Ammon's horn (tissue), 1 donor: ENCODE results near the gene TATDN2.

Experiments
- DNase-seq: peaks from one replicate; pipeline ENCODE4 v3.0.0-alpha.2; 2016; ENCODE audit warnings: low spot score

Gene TATDN2, protein sequence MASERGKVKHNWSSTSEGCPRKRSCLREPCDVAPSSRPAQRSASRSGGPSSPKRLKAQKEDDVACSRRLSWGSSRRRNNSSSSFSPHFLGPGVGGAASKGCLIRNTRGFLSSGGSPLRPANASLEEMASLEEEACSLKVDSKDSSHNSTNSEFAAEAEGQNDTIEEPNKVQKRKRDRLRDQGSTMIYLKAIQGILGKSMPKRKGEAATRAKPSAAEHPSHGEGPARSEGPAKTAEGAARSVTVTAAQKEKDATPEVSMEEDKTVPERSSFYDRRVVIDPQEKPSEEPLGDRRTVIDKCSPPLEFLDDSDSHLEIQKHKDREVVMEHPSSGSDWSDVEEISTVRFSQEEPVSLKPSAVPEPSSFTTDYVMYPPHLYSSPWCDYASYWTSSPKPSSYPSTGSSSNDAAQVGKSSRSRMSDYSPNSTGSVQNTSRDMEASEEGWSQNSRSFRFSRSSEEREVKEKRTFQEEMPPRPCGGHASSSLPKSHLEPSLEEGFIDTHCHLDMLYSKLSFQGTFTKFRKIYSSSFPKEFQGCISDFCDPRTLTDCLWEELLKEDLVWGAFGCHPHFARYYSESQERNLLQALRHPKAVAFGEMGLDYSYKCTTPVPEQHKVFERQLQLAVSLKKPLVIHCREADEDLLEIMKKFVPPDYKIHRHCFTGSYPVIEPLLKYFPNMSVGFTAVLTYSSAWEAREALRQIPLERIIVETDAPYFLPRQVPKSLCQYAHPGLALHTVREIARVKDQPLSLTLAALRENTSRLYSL

DNA sequence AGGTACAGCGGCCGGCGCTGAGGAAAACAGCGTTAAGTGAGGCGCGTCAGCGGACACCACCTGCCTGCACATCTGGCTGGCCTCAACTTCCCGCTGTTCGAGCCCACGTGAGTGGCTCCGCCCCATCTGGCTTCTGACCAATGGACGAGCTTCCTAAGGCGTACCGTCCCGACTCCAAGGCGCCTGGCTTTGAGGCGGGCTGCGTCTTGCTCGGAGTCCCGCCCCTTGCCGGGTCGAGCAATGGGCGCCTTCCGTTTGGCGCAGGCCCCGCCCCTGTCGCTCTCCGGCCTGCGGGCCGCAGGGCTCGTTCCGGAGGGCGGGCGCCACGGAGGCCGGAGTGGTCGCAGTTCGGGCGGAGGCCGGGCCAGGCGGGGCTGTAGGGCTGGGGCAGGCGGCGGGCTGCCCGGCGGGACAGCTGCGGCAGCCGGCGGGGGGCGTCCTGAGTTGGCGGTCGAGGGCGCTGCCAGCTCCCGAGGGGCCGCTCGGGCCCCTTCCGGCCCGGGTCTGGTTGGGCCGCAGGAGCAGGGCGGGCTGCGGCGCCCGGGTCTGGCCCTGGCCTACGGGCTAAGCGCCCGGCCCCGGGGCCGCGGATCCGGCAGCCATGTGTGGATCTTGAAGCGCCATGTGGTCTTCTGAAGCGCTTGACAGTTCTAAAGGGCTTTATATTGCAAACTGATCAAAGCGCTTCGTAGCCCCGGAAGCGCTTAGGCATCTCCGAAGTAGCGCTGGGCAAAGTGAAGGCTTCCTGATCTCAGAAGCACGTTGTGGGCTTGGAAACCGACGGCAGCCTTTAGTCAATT lies at the start of gene TATDN2:
Gene TATDN2 (plus strand): TSS at position 276 of the 800 bp plus-strand sequence. CDS start 742 bp downstream, outside the sequence.
- DNase-seq = peak; percentile 96

DNA sequence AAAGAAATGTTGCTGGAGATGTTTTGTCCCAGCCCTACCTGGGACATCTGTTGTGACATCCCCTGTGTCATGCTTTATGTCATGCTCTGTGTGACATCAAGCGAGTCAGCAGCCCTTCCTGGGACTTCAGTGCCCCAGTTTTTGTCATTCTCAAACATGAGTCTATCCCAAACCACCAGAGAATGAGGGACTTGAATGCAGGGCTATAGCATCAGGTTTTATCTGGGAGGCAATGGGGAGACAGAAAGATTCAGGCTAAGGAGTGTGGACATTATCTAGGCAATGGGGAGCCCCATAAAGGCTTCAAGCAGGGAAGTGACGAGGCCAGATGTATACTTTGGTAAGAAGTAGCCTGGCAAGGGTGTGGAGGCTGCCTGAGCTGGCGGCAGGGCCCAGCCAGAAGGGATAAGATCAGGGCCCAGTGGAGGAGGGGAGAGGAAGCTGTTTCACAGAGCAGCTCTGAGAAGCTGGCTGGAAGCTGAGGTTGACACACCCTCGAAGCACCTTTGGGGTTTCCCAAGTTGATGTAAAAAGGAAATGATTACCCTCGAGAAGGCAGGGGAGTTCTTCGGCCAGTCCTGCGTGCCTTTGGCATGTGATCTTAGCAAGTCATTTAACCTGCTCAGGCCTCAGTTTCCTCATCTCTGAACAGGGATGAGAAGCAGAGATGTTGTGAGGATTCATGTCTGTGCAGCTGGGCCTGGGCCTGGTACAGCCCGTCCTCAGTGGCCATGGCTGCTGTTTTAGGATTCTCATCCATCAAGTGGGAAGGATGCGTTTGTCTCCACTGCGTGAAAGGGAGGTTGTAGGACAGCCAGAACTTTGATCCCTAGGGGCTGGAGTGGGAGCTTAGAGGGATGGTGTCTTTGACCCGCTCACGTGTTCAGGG lies 49.3 kb upstream of the TATDN2 start:
- DNase-seq = no peak

DNA sequence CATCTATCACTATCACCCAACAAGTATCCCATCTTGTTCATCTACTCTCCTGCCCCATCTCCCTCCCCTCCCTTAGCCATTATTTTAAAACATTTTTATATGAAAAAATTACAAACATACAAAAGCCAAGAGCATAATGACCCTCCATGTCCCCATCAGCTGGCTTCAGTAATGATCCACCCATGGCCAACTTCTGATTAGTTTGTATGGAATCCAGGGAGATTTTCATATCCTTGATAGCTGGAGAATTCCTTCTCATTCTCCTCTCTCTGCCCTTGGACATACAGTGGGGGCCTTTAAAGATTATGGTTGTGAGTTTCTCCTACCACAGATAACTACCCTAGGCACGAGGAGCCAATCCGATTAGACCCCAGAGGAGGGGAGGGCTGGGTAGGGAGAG lies 43.3 kb upstream of the TATDN2 start:
- no peak for DNase-seq

DNA sequence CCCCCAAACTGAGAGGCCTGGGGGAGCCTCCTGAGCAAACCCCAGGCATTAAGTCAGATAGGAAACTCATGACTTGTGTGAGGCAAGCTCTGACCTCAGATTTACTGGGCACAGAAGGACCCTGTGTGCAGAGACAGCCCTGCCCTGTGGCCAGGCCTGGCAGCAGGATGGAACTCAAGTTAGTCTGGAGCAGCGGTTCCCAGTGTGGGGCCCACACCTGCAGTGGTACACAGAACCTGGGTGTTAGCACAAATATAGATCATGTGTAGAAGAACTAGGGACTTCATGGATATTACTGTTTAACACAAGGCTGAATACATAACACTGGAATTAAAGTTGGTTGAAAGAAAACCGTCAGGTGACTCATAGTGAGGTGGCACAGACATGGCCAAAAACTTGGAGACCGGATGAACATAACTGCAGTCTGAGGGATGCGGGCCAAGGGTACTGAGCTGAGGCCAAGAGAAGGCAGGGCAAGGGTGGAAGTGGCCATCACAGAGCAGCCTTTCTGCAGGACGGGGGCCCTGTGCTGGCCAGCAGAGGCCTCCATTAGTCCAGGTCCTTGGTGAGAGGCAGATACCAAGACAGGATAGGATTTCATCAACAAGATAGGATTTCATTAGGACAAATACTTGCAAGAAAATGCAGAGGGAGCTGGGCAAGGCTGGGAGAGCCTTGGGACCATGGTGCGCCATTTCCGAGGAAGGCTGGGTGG lies 42.7 kb upstream of the TATDN2 start:
- no peak for DNase-seq

DNA sequence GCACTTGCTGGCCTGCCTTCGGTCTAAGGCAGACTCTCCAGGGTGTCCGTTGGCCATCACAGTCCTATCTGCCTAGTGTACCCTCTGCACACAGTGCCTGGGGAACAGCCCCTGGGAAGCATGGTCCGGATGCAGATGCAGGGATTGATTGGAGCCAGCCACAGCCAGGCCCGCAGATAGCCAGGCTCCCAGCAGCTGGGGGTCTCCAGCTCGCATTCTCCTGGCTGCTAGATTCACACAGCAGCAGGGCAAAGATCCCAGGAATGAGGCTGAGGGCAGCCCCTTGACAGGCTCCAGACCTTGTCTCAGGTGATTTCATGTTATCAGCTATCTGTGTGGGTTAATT lies 42.1 kb upstream of the TATDN2 start:
- DNase-seq = no peak

DNA sequence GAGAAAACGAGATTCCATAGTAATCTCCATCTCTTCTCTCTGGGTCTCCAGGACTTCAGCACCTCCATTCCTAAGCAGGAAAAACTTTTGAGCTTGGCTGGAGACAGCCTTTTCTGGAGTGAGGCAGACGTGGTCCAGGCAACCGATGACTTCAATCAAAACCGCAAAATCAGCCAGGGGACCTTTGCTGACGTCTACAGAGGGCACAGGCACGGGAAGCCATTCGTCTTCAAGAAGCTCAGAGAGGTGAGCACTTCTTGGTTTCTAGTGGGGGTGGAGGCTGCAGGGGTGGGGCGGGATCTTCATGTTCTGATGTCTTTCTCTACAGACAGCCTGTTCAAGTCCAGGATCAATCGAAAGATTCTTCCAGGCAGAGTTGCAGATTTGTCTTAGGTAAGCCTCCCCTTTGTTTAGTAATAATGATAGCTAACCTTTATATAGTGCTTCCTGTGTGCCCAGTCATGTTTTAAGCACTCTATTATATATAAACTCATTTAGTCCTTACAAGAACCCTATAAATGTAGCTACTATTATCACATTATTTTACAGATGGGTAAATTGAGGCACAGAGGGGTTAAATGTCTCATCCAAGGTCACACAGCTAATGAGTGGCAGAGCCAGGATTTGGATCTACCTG lies 35.0 kb upstream of the TATDN2 start:
- DNase-seq = no peak

DNA sequence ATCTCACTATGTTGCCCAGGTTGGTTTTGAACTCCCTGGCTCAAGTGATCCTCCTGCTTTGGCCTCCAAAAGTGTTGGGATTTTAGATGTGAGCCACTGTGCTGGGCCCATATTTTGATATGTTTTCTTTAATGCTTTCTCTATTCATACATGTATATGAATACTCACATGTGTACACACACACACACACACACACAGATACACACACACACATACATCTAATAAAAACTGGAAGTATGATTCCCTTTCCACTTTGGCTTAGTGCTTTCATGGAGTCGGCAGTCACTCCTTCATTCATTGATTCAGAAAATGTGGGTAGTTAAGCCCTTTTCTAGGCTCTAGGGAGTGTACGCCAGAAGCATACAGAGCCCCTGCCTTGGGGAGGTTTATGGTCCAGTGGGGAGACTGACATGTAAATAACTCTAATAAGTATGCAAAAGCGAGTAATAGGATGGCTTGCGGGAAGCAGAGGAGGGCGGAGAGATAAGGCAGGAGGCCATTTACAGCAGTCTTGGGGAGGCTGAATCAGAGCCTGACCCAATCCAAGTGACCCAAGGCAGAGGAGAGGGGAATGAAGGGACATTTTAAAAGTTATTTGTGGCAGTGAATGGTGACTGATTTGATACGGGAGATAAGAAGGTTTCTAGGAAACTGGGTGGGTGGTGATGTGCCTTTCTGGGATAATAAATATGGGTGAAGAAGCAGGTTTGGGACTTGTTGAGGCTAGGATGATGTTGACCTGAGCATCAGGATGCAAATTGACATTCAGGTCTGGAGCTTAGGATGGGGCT lies 32.5 kb upstream of the TATDN2 start:
- DNase-seq = no peak

DNA sequence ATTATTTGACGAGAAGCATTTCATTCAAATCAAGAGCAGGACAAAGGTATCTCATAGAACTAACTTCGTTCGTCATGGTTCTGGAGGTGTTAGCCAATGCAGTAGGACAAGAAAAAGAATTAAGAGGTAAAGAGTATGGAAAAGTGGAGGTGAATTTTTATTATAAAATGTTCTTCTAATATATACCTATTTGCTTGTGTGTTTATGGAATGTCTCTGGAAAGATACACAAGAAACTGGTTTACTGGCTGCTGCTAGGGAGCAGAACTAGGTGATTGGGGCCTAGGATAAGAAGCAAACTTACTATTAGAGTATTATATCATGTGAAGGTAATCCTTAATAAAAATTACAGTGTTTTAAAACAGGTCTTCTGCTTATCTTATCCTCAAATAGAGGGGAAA lies 30.9 kb upstream of the TATDN2 start:
- DNase-seq = no peak

DNA sequence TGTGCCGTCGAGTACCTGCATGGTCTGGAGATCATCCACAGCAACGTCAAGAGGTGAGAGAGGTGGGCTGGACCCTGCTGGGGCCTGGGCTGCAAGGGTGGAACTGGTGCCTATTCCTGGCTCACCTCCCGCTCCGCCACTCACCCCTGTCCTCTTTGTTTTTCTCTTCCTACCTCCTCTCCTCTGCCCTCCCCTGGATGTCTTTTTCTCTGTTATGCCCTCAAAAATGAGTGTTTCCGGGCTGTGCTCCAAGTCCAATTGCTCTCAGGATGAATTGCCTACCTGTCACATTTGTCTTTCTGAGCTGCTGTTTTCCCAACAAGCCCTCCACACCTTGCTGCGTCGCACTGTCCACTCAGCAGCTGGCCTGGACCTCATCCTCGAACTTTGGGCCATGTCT lies 28.5 kb upstream of the TATDN2 start:
- no peak for DNase-seq

DNA sequence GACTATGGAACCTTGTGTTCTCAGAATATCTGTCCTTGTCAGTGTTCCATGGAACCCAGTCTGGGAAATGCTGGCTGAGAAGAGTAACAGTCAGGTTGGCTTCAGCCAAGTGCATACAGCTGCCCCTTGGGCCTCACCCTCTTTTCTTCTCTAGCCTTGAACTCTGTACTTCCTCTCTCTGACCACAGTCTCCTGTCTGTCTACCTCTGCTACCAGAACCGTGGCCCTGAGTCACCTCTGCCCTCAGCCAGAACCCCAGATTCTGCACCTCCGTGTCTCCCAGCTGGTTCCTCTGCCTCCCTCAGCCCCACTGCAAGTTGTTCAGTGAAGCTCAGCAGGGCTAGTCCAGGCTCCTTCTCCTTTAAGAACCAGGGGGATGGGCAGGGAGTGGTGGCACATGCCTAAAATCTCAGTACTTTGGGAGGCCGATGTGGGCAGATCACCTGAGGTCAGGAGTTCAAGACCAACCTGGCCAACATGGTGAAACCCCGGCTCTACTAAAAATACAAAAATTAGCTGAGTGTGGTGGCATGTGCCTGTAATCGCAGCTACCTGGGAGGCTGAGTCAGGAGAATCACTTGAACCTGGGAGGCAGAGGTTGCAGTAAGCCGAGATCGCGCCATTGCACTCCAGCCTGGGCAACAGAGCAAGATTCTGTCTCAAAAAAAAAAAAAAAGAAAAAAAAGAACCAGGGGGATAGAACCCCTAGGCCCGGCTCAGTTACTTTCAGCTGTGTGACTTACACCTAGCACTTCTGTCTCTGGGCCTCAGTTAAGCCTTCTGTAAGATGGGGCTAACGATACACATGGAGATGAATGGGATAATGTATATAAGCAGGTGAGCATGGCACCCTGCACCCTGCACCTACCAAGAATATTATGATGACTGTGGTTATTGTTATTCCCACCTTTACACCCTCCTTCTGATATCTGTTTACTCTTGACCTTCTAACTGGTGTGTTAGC lies 24.3 kb upstream of the TATDN2 start:
- no peak for DNase-seq

DNA sequence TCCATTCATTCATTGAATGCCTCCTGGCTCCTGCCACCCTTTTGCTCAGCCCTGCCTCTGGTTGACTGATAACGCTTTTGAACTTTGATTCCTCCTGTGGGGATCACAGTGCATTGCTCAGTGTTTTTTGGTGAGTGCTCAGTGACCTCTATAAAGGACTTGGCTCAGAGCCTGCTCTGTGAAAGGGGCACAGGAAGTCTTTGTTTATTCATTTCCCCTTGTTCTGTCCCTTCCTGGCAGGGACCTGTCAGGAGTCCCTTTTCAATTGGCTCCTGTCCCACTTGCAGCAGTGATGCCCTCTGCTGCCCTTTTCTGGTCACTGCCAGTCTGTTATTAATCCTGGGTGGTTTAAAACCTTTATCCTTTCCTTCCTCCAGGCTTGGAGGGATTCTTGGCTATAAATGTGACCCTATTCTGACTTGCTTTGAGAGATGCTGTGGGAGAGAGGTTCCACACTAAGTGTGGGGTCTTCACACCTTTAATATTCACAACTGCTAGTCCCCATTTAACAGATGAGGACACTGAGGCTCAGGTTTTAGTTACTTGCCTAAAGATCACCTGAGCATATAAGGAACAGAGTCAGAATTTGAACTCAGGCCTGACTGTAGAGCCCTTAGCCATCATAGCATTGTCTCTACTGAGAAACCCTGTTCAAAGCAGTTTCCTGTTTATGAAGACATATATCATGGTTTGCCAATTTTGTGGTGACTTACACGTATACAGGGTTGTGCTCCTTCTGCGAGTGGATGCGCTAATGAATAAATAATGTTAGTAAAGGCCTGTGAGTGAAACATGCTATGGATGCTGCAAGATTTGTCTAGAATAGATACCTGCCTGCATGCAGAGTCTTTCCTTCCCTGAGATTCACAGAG lies 23.2 kb upstream of the TATDN2 start:
- peak; percentile 90 for DNase-seq

DNA sequence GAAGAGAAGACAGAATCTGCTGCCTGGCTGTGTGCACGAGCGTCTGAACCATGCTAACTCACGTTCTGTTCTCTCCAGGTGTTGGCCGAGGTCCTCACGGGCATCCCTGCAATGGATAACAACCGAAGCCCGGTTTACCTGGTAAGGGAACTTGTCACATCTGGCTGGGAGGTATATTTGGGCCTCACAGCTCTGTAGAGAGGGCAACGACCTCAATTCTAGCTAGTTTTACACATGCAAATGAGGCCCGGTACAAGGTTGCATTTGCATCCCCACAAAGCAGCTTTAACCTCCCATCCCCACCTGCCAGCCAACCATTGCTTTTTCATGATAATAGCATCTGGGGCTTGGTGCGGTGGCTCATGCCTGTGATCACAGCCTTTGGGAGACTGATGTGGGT lies 22.0 kb upstream of the TATDN2 start:
- no peak for DNase-seq

DNA sequence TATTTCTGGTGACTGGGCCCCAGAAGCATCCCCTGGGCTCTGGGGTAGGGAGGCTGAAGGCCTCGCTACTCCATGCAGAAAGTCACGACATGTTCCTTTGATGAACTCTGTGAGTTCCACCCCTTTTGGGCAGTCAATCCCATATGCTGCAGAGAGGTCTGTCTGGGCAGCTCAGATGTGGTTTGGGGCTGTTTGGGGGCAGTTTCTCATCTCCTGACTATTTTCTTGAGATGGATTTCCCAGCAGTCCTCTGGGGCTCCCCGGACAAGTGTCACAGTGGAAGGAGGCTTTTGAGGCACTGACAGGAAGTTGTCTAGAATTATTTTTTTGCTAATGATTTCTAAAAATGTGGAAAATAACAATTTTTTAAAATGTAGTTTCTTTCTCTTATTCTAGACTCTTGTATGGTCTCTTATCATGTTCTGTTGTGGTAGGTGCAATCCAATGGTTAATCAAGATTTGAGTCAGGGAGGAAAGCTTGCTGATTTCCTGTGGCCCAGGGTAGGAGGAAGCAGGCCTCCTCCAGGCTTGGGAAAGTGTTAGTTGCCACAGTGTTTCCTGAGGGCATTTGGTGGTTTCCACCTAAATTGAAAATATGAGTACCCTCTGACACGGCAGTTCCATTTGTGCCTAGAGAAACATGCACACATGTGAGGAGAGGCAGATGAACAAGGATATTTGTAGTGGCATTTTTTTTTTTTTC lies 19.9 kb upstream of the TATDN2 start:
- DNase-seq = no peak

DNA sequence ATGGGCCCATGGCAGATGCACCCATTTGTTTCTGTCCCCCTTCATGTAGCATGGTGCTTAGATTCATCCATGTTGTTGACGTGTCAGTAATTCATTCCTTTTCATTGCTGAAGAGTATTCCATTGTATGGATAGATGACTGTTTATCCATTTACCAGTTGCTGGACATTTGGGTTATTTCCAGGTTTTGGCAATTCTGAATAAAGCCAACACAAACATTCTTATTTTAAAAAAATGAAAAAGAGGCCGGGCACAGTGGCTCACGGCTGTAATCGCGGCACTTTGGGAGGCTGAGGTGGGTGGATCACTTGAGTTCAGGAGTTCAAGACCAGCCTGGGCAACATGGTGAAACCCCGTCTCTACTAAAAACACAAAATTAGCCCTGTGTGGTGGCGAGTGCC lies 18.7 kb upstream of the TATDN2 start:
- no peak for DNase-seq

DNA sequence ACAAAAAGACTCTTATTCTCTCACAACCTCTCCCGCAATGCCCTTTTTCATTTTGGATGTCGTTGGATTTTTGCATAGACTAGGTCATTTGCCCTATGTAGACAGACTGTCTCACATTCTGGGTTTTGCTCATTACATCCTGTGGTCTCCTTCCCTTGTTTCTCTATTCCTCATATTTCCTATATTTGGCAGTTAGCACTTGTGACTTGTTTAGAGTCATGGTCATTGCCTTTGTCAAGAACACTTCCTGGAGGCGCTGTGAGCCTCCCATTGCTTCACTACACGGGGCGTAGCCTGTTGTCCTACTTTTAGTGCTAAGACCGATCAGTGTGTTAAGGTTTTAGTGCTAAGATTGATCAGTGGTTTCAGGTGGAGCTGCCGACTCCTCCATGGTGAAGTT lies 16.1 kb upstream of the TATDN2 start:
- no peak for DNase-seq

DNA sequence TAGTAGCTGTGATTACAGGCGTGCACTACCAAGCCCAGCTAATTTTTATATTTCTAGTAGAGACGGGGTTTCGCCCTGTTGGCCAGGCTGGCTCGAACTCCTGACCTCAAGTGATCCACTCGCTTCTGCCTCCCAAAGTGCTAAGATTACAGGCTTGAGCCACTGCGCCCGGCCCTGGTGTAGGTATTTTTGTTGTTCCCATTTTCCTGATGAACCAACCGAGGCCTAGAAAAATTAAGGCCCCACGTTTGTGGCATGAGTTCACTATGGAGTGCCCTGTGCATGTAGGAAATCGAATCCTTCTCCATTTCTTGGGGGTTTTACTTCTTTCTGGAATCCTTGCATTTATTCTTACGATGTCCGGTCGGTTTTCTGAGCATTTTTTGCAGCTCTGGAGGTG lies 14.3 kb upstream of the TATDN2 start:
- no peak for DNase-seq
